ENCODE data around the gene FCAR.

DNA sequence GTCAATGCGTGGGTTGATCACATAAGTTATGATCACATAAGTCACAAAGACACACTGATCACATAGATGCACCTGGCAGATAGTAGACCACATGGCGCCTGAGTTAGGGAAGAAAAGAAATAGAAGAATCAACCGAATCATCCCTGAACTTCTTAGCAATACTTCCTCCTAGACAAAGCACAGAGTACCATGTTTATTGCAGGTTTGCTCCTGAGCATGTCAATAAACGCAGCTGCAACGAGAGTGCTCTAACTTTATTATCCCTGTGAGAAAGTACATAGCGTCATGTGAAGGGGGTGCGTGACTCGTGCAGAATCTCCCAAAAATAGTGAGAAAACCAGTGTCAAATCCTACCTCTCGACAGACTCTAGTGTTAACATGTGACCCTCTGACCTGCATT is 49.2 kb downstream of the FCAR start:
- no peak for TF ChIP-seq EZH2phosphoT487 (IDR thresholded peaks at IDR 0.05; ENCODE audit: insufficient read depth, low read depth)
- TF ChIP-seq EZH2 (IDR thresholded peaks at IDR 0.05; ENCODE audit: insufficient read depth, poor library complexity, severe bottlenecking), result no peak
